SK-N-MC (cell line): Measurements from ENCODE around the gene STAT5A.

Experiments used
- FOXP2 ChIP-seq: optimal IDR thresholded peaks from 2 replicates; pipeline ENCODE3; 2011; ENCODE audit warnings: mild to moderate bottlenecking, moderate library complexity; ENCODE audit not compliant: insufficient read depth; ENCODE audit errors: extremely low read length, control extremely low read depth
- POLR2AphosphoS5 ChIP-seq: IDR thresholded peaks from 2 replicates; pipeline ENCODE4 v1.6.1; 2012; ENCODE audit warnings: mild to moderate bottlenecking, low read depth, low read length, borderline replicate concordance

- no peak for TF ChIP-seq POLR2AphosphoS5
- TF ChIP-seq FOXP2 = no peak
Observed at GRCh38 chr17:42304187-42305030, 16.1 kb downstream of the STAT5A start.
